ENCODE measurements around the gene NABP2.
A peak's percentile ranks its signal among the peaks of the same experiment; 100 is the strongest.
"Not testable (repeated sequence)": the region's sequence is repeated elsewhere in the genome, so short reads cannot be mapped to it uniquely, and the experiment has no call there.

NABP2 gene

GRCh38 chr12:56243731-56244181, 19.6 kb downstream of the NABP2 start:
- DNase-seq (ENCODE audit: low read depth in 1 of 2, low spot score in 1 of 2): no peak

- no peak for DNase-seq (ENCODE audit: low read depth in 1 of 2, low spot score in 1 of 2)
Observed at GRCh38 chr12:56244494-56244893, 20.4 kb downstream of the NABP2 start.

GRCh38 chr12:56247923-56248322, 23.8 kb downstream of the NABP2 start:
- no peak for DNase-seq (ENCODE audit: low read depth in 1 of 2, low spot score in 1 of 2)

GRCh38 chr12:56248711-56249110, 24.6 kb downstream of the NABP2 start:
- no peak for DNase-seq (ENCODE audit: low read depth in 1 of 2, low spot score in 1 of 2)

GRCh38 chr12:56252649-56253048, 28.5 kb downstream of the NABP2 start:
- DNase-seq (ENCODE audit: low read depth in 1 of 2, low spot score in 1 of 2): no peak

GRCh38 chr12:56253091-56253490, 28.9 kb downstream of the NABP2 start:
- DNase-seq (ENCODE audit: low read depth in 1 of 2, low spot score in 1 of 2): no peak

GRCh38 chr12:56255671-56256070, 31.5 kb downstream of the NABP2 start:
- no peak for DNase-seq (ENCODE audit: low read depth in 1 of 2, low spot score in 1 of 2)

GRCh38 chr12:56256326-56256960, 32.3 kb downstream of the NABP2 start:
- DNase-seq (ENCODE audit: low read depth in 1 of 2, low spot score in 1 of 2): no peak

- no peak for DNase-seq (ENCODE audit: low read depth in 1 of 2, low spot score in 1 of 2)
Observed at GRCh38 chr12:56257071-56257470, 32.9 kb downstream of the NABP2 start.

GRCh38 chr12:56257491-56258067, 33.4 kb downstream of the NABP2 start:
- DNase-seq (ENCODE audit: low read depth in 1 of 2, low spot score in 1 of 2): no peak

GRCh38 chr12:56258068-56258819, 34.1 kb downstream of the NABP2 start, which contains the start of gene ANKRD52:
Gene ANKRD52 (minus strand): TSS chr12:56258384. CDS start chr12:56258269, 115 bp downstream.
- DNase-seq (ENCODE audit: low read depth in 1 of 2, low spot score in 1 of 2): peak; percentile 45 to 73

- DNase-seq (ENCODE audit: low read depth in 1 of 2, low spot score in 1 of 2): no peak
Observed at GRCh38 chr12:56258820-56259183, 34.7 kb downstream of the NABP2 start.

GRCh38 chr12:56260380-56260779, 36.2 kb downstream of the NABP2 start:
- DNase-seq (ENCODE audit: low read depth in 1 of 2, low spot score in 1 of 2): no peak

GRCh38 chr12:56260921-56261320, 36.8 kb downstream of the NABP2 start:
- DNase-seq (ENCODE audit: low read depth in 1 of 2, low spot score in 1 of 2): no peak

GRCh38 chr12:56261503-56262232, 37.5 kb downstream of the NABP2 start:
- DNase-seq (ENCODE audit: low read depth in 1 of 2, low spot score in 1 of 2): no peak

- not testable (repeated sequence) for DNase-seq (ENCODE audit: low read depth in 1 of 2, low spot score in 1 of 2)
Observed at GRCh38 chr12:56262955-56263354, 38.8 kb downstream of the NABP2 start.

GRCh38 chr12:56266068-56266692, 42.0 kb downstream of the NABP2 start:
- not testable (repeated sequence) for DNase-seq (ENCODE audit: low read depth in 1 of 2, low spot score in 1 of 2)

GRCh38 chr12:56266693-56267442, 42.7 kb downstream of the NABP2 start, which contains the start of gene COQ10A:
Gene COQ10A (plus strand): TSS chr12:56266942. CDS start chr12:56267119, 177 bp downstream.
- peak; percentile 79 to 80 for DNase-seq (ENCODE audit: low read depth in 1 of 2, low spot score in 1 of 2)

- DNase-seq (ENCODE audit: low read depth in 1 of 2, low spot score in 1 of 2): no peak
Observed at GRCh38 chr12:56267443-56268071, 43.4 kb downstream of the NABP2 start.

GRCh38 chr12:56271031-56271430, 46.9 kb downstream of the NABP2 start:
- DNase-seq (ENCODE audit: low read depth in 1 of 2, low spot score in 1 of 2): no peak
